HEK293 (cell line): Measurements from ENCODE around the gene L2HGDH.

ENCODE experiments used
- CTCF ChIA-PET: fragments of 350-600 bp; formaldehyde crosslinking; extraction: SDS; loops from one replicate; lab custom pipeline; 2021; ENCODE audit warnings: antibody characterized with exemption; lab: Yijun Ruan, JAX
- POLR2A ChIA-PET: fragments of 300-600 bp; formaldehyde crosslinking; extraction: SDS; loops from one replicate; lab custom pipeline; 2020; ENCODE audit warnings: antibody characterized with exemption, inconsistent platforms; lab: Yijun Ruan, JAX
- H3K27ac ChIP-seq: fragments of 200-500 bp; sonication (Bioruptor generic); 2 replicates; pipeline ENCODE4 v1.5.1; 2014; ENCODE audit warnings: low read depth, low read length, control low read depth, inconsistent platforms; ENCODE audit errors: extremely low read depth
- H3K36me3 ChIP-seq, 2 experiments: fragments of 200-500 bp in 1 of 2; sonication (Bioruptor generic) in 1 of 2; 1 replicate in 1 of 2; 2 replicates in 1 of 2; pipeline ENCODE4 v1.5.1; 2014 to 2017; ENCODE audit warnings: inconsistent platforms in 2 of 2, low read length in 2 of 2; ENCODE audit not compliant: control insufficient read depth in 2 of 2, insufficient read depth in 1 of 2
- H3K4me1 ChIP-seq: fragments of 200-500 bp; sonication (Bioruptor generic); 2 replicates; pipeline ENCODE4 v1.5.1; 2014; ENCODE audit warnings: mild to moderate bottlenecking, low read length, inconsistent platforms; ENCODE audit not compliant: control insufficient read depth, insufficient read depth
- H3K4me3 ChIP-seq: 2 replicates; pipeline ENCODE4 v1.5.1; 2011; ENCODE audit warnings: low read depth, mild to moderate bottlenecking, control low read depth, low read length, moderate library complexity
- H3K9me3 ChIP-seq: fragments of 200-500 bp; sonication (Bioruptor generic); 2 replicates; pipeline ENCODE4 v1.5.1; 2014; ENCODE audit warnings: low read depth, low read length, inconsistent platforms; ENCODE audit not compliant: control insufficient read depth, insufficient read depth
- HOXA7 ChIP-seq: sonication (generic); formaldehyde crosslinking; IDR thresholded peaks from 2 replicates; pipeline ENCODE4 v1.8.1; 2022; ENCODE audit warnings: missing genetic modification reagents, borderline replicate concordance
- IKZF3 ChIP-seq: fragments of 450-650 bp; IDR thresholded peaks from 2 replicates; pipeline ENCODE4 v1.5.0; 2018; ENCODE audit warnings: missing biosample characterization, mild to moderate bottlenecking, missing genetic modification characterization, moderate library complexity
- PRDM10 ChIP-seq: fragments of 450-650 bp; formaldehyde crosslinking; IDR thresholded peaks from 2 replicates; pipeline ENCODE4 v1.5.1; 2016; ENCODE audit warnings: missing biosample characterization, missing genetic modification characterization
- SP3 ChIP-seq: fragments of 450-650 bp; formaldehyde crosslinking; IDR thresholded peaks from 2 replicates; pipeline ENCODE4 v1.5.1; 2016; ENCODE audit warnings: missing biosample characterization, missing genetic modification characterization
- YY1 ChIP-seq: fragments of 450-650 bp; formaldehyde crosslinking; IDR thresholded peaks from 2 replicates; pipeline ENCODE4 v1.5.1; 2018; ENCODE audit warnings: missing biosample characterization, missing genetic modification characterization
- ZBTB11 ChIP-seq: fragments of 450-650 bp; formaldehyde crosslinking; conservative IDR thresholded peaks from 2 replicates; pipeline ENCODE4 v1.5.1; 2016; ENCODE audit warnings: low read depth, missing biosample characterization, missing genetic modification characterization
- ZBTB48 ChIP-seq: fragments of 450-650 bp; formaldehyde crosslinking; IDR thresholded peaks from 2 replicates; pipeline ENCODE4 v1.5.1; 2016; ENCODE audit warnings: missing biosample characterization, missing genetic modification characterization
- ZBTB6 ChIP-seq: fragments of 450-650 bp; formaldehyde crosslinking; IDR thresholded peaks from 2 replicates; pipeline ENCODE4 v1.5.1; 2017; ENCODE audit warnings: missing biosample characterization, missing genetic modification characterization
- ZEB2 ChIP-seq: fragments of 450-650 bp; formaldehyde crosslinking; IDR thresholded peaks from 2 replicates; pipeline ENCODE4 v1.5.1; 2016; ENCODE audit warnings: missing biosample characterization, missing genetic modification characterization
- ZFP69B ChIP-seq: fragments of 450-650 bp; formaldehyde crosslinking; IDR thresholded peaks from 2 replicates; pipeline ENCODE4 v1.5.1; 2016; ENCODE audit warnings: missing biosample characterization, missing genetic modification characterization
- ZNF140 ChIP-seq: fragments of 450-650 bp; formaldehyde crosslinking; IDR thresholded peaks from 2 replicates; pipeline ENCODE4 v1.5.1; 2016; ENCODE audit warnings: missing biosample characterization, missing genetic modification characterization
- ZNF324 ChIP-seq: fragments of 450-650 bp; formaldehyde crosslinking; IDR thresholded peaks from 2 replicates; pipeline ENCODE4 v1.5.1; 2016; ENCODE audit warnings: missing biosample characterization, missing genetic modification characterization
- ZNF341 ChIP-seq: fragments of 450-650 bp; formaldehyde crosslinking; IDR thresholded peaks from 2 replicates; pipeline ENCODE4; 2016; ENCODE audit warnings: low read depth, missing biosample characterization, missing genetic modification characterization
- ZNF362 ChIP-seq: fragments of 450-650 bp; formaldehyde crosslinking; IDR thresholded peaks from 2 replicates; pipeline ENCODE4 v1.5.1; 2016; ENCODE audit warnings: missing biosample characterization, missing genetic modification characterization
- ZNF366 ChIP-seq: fragments of 450-650 bp; formaldehyde crosslinking; conservative IDR thresholded peaks from 2 replicates; pipeline ENCODE4 v1.5.1; 2016; ENCODE audit warnings: missing biosample characterization, missing genetic modification characterization
- ZNF37A ChIP-seq: fragments of 450-650 bp; IDR thresholded peaks from 2 replicates; pipeline ENCODE4 v1.5.1; 2018; ENCODE audit warnings: missing biosample characterization, missing genetic modification characterization
- ZNF600 ChIP-seq: fragments of 450-650 bp; formaldehyde crosslinking; IDR thresholded peaks from 2 replicates; pipeline ENCODE4 v1.5.1; 2016; ENCODE audit warnings: missing biosample characterization, missing genetic modification characterization
- ZNF629 ChIP-seq: fragments of 450-650 bp; formaldehyde crosslinking; IDR thresholded peaks from 2 replicates; pipeline ENCODE4 v1.5.1; 2017; ENCODE audit warnings: missing biosample characterization, missing genetic modification characterization
- ZNF785 ChIP-seq: fragments of 450-650 bp; formaldehyde crosslinking; IDR thresholded peaks from 2 replicates; pipeline ENCODE4 v1.5.1; 2016; ENCODE audit warnings: missing biosample characterization, missing genetic modification characterization
- ZSCAN4 ChIP-seq: fragments of 450-650 bp; formaldehyde crosslinking; IDR thresholded peaks from 2 replicates; pipeline ENCODE4 v1.5.1; 2017; ENCODE audit warnings: missing biosample characterization, missing genetic modification characterization

Gene L2HGDH

GRCh38 chr14:50231475-50232275, 80.4 kb downstream of the L2HGDH start, which contains the start of gene SOS2 (continued):
- peak; percentile 74 for TF ChIP-seq PRDM10 (tag by site-specific recombination)
- TF ChIP-seq ZFP69B (tag by site-specific recombination), result no peak
- TF ChIP-seq HOXA7 (CRISPR knock-in tag), result no peak
- no peak for TF ChIP-seq ZBTB11
- TF ChIP-seq ZBTB48 (tag by site-specific recombination), result peak; percentile 85
- TF ChIP-seq ZSCAN4 (tag by site-specific recombination), result no peak
- peak; percentile 36; the same call in 1 of the 2 replicates for TF ChIP-seq SP3 (tag by site-specific recombination)
- TF ChIP-seq ZNF600, result no peak
- peak; percentile 59; the same call in 1 of the 2 replicates for TF ChIP-seq ZEB2 (tag by site-specific recombination)
- TF ChIP-seq ZNF785 (tag by site-specific recombination), result peak; percentile 74; the same call in 1 of the 2 replicates
- peak; percentile 73 for TF ChIP-seq ZNF341 (tag by site-specific recombination)
- TF ChIP-seq ZNF140 (tag by site-specific recombination), result no peak
- 0 out of 2 replicates have a peak, but pooled peaks have one; percentile 7 for TF ChIP-seq IKZF3 (tag by site-specific recombination)
- TF ChIP-seq ZNF324, result no peak

- ChIA-PET POLR2A (interaction anchor here (0.6 to 1.0 kb wide), 3 partner anchors 13 to 81 kb away, joined by 3 to 4 read pairs (median 3); partner anchors contain the start of genes DMAC2L and L2HGDH), CTCF (no interaction called here)
- Histone ChIP-seq H3K27ac (peak overlapping the region; percentile 95), H3K9me3 (no peaks in the 10 kb centered on the region), H3K36me3 (peaks cover 0 to 6% of the 10 kb centered on the region in 2 experiments; a peak in 1 of 3 replicates), H3K4me1 (peaks cover 17% of the 10 kb centered on the region), H3K4me3 (peak overlapping the region; percentile 91)
- TF ChIP-seq YY1 (tag by site-specific recombination), result 0 out of 2 replicates have a peak, but pooled peaks have one; percentile 29
- TF ChIP-seq ZBTB6 (tag by site-specific recombination), result no peak
- peak; percentile 68 for TF ChIP-seq ZNF629 (tag by site-specific recombination)
- no peak for TF ChIP-seq ZNF37A
- TF ChIP-seq ZNF366, result no peak
- TF ChIP-seq ZEB2 (tag by site-specific recombination), result peak; percentile 47; the same call in 1 of the 2 replicates
- TF ChIP-seq ZNF362 (tag by site-specific recombination), result 0 out of 2 replicates have a peak, but pooled peaks have one; percentile 29
- peak; percentile 57 for TF ChIP-seq ZBTB11
These were observed 81.1 kb downstream of the L2HGDH start for GRCh38 chr14:50230701-50231474.
